LNCaP clone FGC (cell line): ENCODE measurements around the gene CD274.
A peak's percentile ranks its signal among the peaks of the same experiment; 100 is the strongest.
"Not testable (repeated sequence)": the region's sequence is repeated elsewhere in the genome, so short reads cannot be mapped to it uniquely, and the experiment has no call there.

ENCODE experiments used
- DNase-seq: peaks from one replicate; pipeline ENCODE4 v3.0.0-alpha.2; 2011; ENCODE audit warnings: low read depth
- H3K4me3 ChIP-seq: 2 replicates; pipeline ENCODE4 v1.5.1; 2011; ENCODE audit warnings: mild to moderate bottlenecking, low read depth, low read length, control low read depth
- CTCF ChIP-seq: IDR thresholded peaks from 2 replicates; pipeline ENCODE4 v1.5.1; 2012; ENCODE audit warnings: mild to moderate bottlenecking; ENCODE audit not compliant: control insufficient read depth, insufficient read depth; ENCODE audit errors: extremely low read depth

CD274 gene

GRCh38 chr9:5433841-5434810, 16.2 kb upstream of the CD274 start:
- not testable (repeated sequence) for DNase-seq, H3K4me3 ChIP-seq

DNA sequence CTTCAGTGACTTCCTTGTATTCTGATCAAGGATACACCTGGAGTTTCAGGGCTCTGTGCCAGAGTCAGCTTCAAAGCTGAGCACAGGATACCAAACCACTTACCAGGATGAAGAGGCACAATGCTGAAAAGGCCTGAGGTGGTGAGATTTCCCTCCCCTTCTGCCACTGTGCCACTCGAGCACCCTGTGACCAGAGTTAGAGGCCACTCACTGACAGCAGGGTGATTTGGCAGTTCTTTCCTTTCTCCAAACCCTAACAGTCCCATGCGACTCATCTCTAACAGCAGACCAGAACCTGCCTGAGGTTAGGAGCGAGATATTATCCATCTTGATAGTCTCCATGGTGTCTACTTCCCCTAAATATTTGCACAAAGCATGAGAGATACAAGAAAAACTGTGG, 14.4 kb upstream of the CD274 start:
- no peak overlapping the region for H3K4me3 ChIP-seq
- no peak for DNase-seq
- TF ChIP-seq CTCF: no peak

GRCh38 chr9:5436441-5436840, 13.9 kb upstream of the CD274 start:
- TF ChIP-seq CTCF: no peak

GRCh38 chr9:5437254-5438216, 12.8 kb upstream of the CD274 start, which contains the start of gene PLGRKT:
PLGRKT (minus strand) TSS chr9:5437925; CDS start chr9:5431977, 5,948 bp downstream.
- H3K4me3 ChIP-seq: peak within 1 kb of the TSS; percentile 88
- peak; percentile 87 for DNase-seq
- 0 out of 2 replicates have a peak, but pooled peaks have one; percentile 21 for TF ChIP-seq CTCF

More at GRCh38 chr9:5436441-5436840, 13.9 kb upstream of the CD274 start:
- no peak for DNase-seq
- peak overlapping the region; percentile 88 for H3K4me3 ChIP-seq

DNA sequence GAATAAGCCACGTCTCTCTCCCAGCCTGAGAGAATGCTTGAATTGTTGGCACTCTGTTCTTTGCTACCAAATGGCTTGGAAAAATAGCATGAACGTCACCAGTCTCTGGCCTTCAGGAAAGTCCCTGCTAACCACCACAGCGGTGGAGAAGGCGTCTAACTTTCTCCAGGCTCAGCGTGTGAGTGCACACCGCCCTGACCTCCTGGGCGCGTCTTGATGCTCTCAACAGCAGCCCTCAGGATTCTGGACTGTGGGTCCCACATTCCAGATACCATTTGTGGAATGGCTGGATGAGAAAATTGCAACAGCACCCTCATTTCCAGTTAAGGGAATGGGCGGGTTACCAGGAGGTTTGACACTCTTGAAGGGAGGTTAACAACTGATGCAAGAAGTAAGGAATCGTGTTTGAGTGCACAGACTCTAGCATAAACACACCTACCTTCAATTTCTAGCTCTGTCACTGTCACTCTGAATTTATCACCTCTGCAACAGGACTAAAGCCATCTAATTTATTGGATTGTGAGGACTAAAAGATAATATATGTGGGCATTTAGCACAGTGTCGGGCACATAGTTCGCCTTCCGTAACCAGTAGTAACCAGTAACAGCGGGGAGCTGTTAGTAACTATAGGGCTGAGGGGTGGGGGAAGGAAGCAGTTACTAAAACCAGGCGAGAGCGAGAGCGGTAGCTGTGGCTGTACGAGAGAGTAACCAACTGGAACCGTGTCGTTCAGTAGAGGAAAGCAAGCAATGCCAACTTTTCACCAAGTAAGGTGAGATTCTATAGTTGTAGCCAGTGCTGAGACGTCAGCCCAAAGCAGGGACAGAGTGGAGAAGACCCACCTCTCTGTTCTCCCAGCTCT, 11.8 kb upstream of the CD274 start:
- TF ChIP-seq CTCF: no peak
- peak overlapping the region; percentile 88 for H3K4me3 ChIP-seq
- no peak for DNase-seq

DNA sequence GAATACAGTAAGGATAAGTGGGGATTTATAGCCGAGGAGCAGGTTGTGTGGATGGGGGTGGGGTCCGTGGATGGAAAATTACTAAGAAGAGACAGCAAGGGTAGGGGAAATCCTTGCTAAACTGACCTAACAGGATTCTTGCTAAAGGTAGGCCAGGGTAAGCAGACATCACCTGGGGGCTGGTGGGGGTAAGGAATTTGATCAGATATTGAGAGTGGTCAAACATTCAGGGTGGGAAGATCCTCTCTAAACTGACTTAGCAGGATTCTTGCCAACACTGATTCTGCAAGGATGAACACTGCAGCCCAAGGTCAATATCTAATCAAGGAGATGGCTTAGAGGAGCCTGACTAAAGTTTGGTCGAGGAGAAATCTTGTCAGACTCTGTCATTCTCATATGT, 9.9 kb upstream of the CD274 start:
- no peak overlapping the region for H3K4me3 ChIP-seq
- no peak for DNase-seq
- TF ChIP-seq CTCF: no peak
